ENCODE data around the gene MYLK4. TPM values are rescaled to one million over a fixed set of nuclear protein-coding genes. Genes with fewer than 3 reads are reported as not detected.

Gene MYLK4
- total and polyA plus RNA-seq, 2 of the 13 experiments (the other 11 are each of a cell fraction or from before 2014, with no cell fraction given) = 0.26 to 0.29 TPM

DNA sequence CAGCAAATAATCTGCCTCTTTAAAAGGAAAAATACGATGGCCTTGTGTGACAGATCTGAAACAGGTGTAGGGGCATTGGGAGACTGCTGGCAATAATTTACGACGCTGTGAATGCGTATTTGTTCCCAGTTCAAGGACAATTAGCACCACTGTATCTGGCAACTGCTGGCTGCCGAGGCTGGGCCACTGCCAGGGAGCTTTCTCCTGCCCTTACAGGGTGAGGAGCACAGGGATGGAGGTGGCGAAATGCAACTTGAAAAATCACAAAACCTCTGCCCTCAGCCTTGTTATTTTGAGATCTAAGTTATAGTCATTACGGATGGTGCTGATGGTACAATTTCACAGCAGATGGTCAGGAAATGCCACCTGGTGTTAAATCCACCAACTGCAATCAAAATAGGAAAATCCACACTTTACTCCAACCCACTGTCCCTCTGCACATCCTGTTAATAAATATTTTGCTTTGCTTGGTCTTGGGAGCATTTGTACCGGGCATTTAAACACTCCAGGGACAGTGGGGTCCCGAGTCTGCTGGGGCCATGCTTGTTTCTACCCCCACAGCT is 6.4 kb downstream of the MYLK4 start (continued):
- TF ChIP-seq ARNT2 (CRISPR knock-in tag; IDR thresholded peaks at IDR 0.05; ENCODE audit: low read depth) (no peak), ZNF703 (CRISPR knock-in tag; IDR thresholded peaks at IDR 0.05; ENCODE audit: borderline replicate concordance) (no peak), ZNF619 (CRISPR knock-in tag; IDR thresholded peaks at IDR 0.05) (no peak), HDAC1 (CRISPR knock-in tag; IDR thresholded peaks at IDR 0.05) (0 out of 2 replicates have a peak, but pooled peaks have one; percentile 38), ZNF33B (CRISPR knock-in tag; IDR thresholded peaks at IDR 0.05) (no peak), ZNF318 (CRISPR knock-in tag; IDR thresholded peaks at IDR 0.05) (no peak), WIZ (CRISPR knock-in tag; IDR thresholded peaks at IDR 0.05) (no peak), GLI4 (CRISPR knock-in tag; IDR thresholded peaks at IDR 0.05; ENCODE audit: borderline replicate concordance) (0 out of 2 replicates have a peak, but pooled peaks have one; percentile 44), HOXA7 (CRISPR knock-in tag; IDR thresholded peaks at IDR 0.05) (no peak), ZNF574 (CRISPR knock-in tag; IDR thresholded peaks at IDR 0.05) (no peak)
- TF ChIP-seq, protein P1, sequence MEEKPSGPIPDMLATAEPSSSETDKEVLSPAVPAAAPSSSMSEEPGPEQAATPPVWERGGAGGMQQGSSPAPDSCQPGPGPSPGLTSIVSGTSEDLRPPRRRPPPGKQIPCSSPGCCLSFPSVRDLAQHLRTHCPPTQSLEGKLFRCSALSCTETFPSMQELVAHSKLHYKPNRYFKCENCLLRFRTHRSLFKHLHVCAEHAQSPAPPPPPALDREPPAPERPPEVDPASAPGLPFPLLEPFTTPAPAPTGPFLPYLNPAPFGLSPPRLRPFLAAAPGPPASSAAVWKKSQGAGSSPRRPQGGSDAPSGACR (CRISPR knock-in tag; IDR thresholded peaks at IDR 0.05) = no peak
- TF ChIP-seq, protein P2, sequence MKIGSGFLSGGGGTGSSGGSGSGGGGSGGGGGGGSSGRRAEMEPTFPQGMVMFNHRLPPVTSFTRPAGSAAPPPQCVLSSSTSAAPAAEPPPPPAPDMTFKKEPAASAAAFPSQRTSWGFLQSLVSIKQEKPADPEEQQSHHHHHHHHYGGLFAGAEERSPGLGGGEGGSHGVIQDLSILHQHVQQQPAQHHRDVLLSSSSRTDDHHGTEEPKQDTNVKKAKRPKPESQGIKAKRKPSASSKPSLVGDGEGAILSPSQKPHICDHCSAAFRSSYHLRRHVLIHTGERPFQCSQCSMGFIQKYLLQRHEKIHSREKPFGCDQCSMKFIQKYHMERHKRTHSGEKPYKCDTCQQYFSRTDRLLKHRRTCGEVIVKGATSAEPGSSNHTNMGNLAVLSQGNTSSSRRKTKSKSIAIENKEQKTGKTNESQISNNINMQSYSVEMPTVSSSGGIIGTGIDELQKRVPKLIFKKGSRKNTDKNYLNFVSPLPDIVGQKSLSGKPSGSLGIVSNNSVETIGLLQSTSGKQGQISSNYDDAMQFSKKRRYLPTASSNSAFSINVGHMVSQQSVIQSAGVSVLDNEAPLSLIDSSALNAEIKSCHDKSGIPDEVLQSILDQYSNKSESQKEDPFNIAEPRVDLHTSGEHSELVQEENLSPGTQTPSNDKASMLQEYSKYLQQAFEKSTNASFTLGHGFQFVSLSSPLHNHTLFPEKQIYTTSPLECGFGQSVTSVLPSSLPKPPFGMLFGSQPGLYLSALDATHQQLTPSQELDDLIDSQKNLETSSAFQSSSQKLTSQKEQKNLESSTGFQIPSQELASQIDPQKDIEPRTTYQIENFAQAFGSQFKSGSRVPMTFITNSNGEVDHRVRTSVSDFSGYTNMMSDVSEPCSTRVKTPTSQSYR (CRISPR knock-in tag; IDR thresholded peaks at IDR 0.05; ENCODE audit: borderline replicate concordance) = no peak

Measured in HepG2 (cell line).